ENCODE measurements around the gene KCNQ5. TPM values are rescaled to one million over a fixed set of nuclear protein-coding genes. Genes with fewer than 3 reads are reported as not detected.

The KCNQ5 gene
- total RNA-seq, 1 experiment from 2014 or later: 17.8 TPM

- BruUV-seq (replicated peaks): no TSS peak
- Histone ChIP-seq H3K27ac (ENCODE audit: low read depth, low read length, poor library complexity, severe bottlenecking) (no peak overlapping the region), H3K4me1 (ENCODE audit: insufficient read depth, low read length, poor library complexity, severe bottlenecking) (peaks cover 7% of the 10 kb centered on the region), H3K27me3 (replicated peaks; ENCODE audit: insufficient read depth, low read depth, low read length, poor library complexity) (no peaks in the 10 kb centered on the region), H3K4me3 (ENCODE audit: low read depth, low read length, poor library complexity, severe bottlenecking) (no peak overlapping the region), H3K36me3 (ENCODE audit: insufficient read depth, low read length, poor library complexity, severe bottlenecking) (no peaks in the 10 kb centered on the region), H3K9me3 (ENCODE audit: low read depth, low read length, poor library complexity, severe bottlenecking) (no peaks in the 10 kb centered on the region)
- DNase-seq (ENCODE audit: low spot score): no peak
- POLR2A ChIA-PET (ENCODE audit: low non-redundant PET): no interaction called here
- intact Hi-C loops (cut with micrococcal nuclease; ENCODE audit: unreplicated experiment): no loop called here
- CTCF ChIA-PET: no interaction called here
- TF ChIP-seq CTCF (conservative IDR thresholded peaks at IDR 0.05; ENCODE audit: low read depth, low read length) (no peak), EZH2 (IDR thresholded peaks at IDR 0.05; ENCODE audit: borderline replicate concordance, low read depth, low read length, poor library complexity, severe bottlenecking) (no peak)
Measured at GRCh38 chr6:73058736-73059135, 436.9 kb downstream of the KCNQ5 start.

GRCh38 chr6:73062130-73062529 lies 440.3 kb downstream of the KCNQ5 start:
- no peaks in the 10 kb centered on the region for H3K36me3 ChIP-seq (ENCODE audit: insufficient read depth, low read length, poor library complexity, severe bottlenecking)
- H3K4me3 ChIP-seq (ENCODE audit: low read depth, low read length, poor library complexity, severe bottlenecking): no peak overlapping the region
- no peak for DNase-seq (ENCODE audit: low spot score)
- intact Hi-C loops (cut with micrococcal nuclease; ENCODE audit: unreplicated experiment): no loop called here
- H3K9me3 ChIP-seq (ENCODE audit: low read depth, low read length, poor library complexity, severe bottlenecking): no peaks in the 10 kb centered on the region
- no peaks in the 10 kb centered on the region for H3K27me3 ChIP-seq (replicated peaks; ENCODE audit: insufficient read depth, low read depth, low read length, poor library complexity)
- H3K27ac ChIP-seq (ENCODE audit: low read depth, low read length, poor library complexity, severe bottlenecking): no peak overlapping the region
- ChIA-PET CTCF (no interaction called here), POLR2A (ENCODE audit: low non-redundant PET) (no interaction called here)
- TF ChIP-seq EZH2 (IDR thresholded peaks at IDR 0.05; ENCODE audit: borderline replicate concordance, low read depth, low read length, poor library complexity, severe bottlenecking) (no peak), CTCF (conservative IDR thresholded peaks at IDR 0.05; ENCODE audit: low read depth, low read length) (no peak)
- H3K4me1 ChIP-seq (ENCODE audit: insufficient read depth, low read length, poor library complexity, severe bottlenecking): peaks cover 20% of the 10 kb centered on the region
- BruUV-seq (replicated peaks): no TSS peak

GRCh38 chr6:73062837-73063236 lies 441.0 kb downstream of the KCNQ5 start:
- ChIA-PET POLR2A (ENCODE audit: low non-redundant PET) (no interaction called here), CTCF (no interaction called here)
- intact Hi-C loops (cut with micrococcal nuclease; ENCODE audit: unreplicated experiment): no loop called here
- no peak for DNase-seq (ENCODE audit: low spot score)
- H3K27ac ChIP-seq (ENCODE audit: low read depth, low read length, poor library complexity, severe bottlenecking): no peak overlapping the region
- no TSS peak for BruUV-seq (replicated peaks)
- H3K9me3 ChIP-seq (ENCODE audit: low read depth, low read length, poor library complexity, severe bottlenecking): no peaks in the 10 kb centered on the region
- H3K4me3 ChIP-seq (ENCODE audit: low read depth, low read length, poor library complexity, severe bottlenecking): no peak overlapping the region
- no peaks in the 10 kb centered on the region for H3K27me3 ChIP-seq (replicated peaks; ENCODE audit: insufficient read depth, low read depth, low read length, poor library complexity)
- no peak for TF ChIP-seq CTCF (conservative IDR thresholded peaks at IDR 0.05; ENCODE audit: low read depth, low read length)
- TF ChIP-seq EZH2 (IDR thresholded peaks at IDR 0.05; ENCODE audit: borderline replicate concordance, low read depth, low read length, poor library complexity, severe bottlenecking): no peak
- H3K4me1 ChIP-seq (ENCODE audit: insufficient read depth, low read length, poor library complexity, severe bottlenecking): peaks cover 20% of the 10 kb centered on the region
- H3K36me3 ChIP-seq (ENCODE audit: insufficient read depth, low read length, poor library complexity, severe bottlenecking): no peaks in the 10 kb centered on the region
